Liver (tissue), 9 donors: ENCODE measurements around the gene TXNIP. TPM values are rescaled to one million over a fixed set of nuclear protein-coding genes. Genes with fewer than 3 reads are reported as not detected.

ENCODE experiments used
- DNase-seq: peaks from one replicate; pipeline ENCODE4 v3.0.0-alpha.2; 2017; ENCODE audit warnings: low spot score
- H3K27ac ChIP-seq, 2 donors: one replicate each; pipeline ENCODE4 v1.7.0; 2013; ENCODE audit warnings: inconsistent platforms in 2 of 2, low read length in 2 of 2, control low read depth in 1 of 2, low read depth in 1 of 2, mild to moderate bottlenecking in 1 of 2
- H3K27me3 ChIP-seq, 4 donors: one replicate each; pipeline versions ENCODE4 v1.6.1 to v1.7.0; 2013; ENCODE audit warnings: low read length in 3 of 4, inconsistent platforms in 1 of 4, mild to moderate bottlenecking in 1 of 4, moderate library complexity in 1 of 4; ENCODE audit not compliant: control insufficient read depth in 4 of 4, insufficient read depth in 4 of 4
- H3K36me3 ChIP-seq, 4 donors: one replicate each; pipeline versions ENCODE4 v1.6.1 to v1.7.0; 2013; ENCODE audit warnings: low read length in 3 of 4, mild to moderate bottlenecking in 3 of 4, low read depth in 1 of 4, moderate library complexity in 1 of 4; ENCODE audit not compliant: control insufficient read depth in 4 of 4, insufficient read depth in 3 of 4
- H3K4me1 ChIP-seq, 4 donors: one replicate each; pipeline versions ENCODE4 v1.6.1 to v1.7.0; 2013; ENCODE audit warnings: low read length in 3 of 4, mild to moderate bottlenecking in 3 of 4, moderate library complexity in 1 of 4; ENCODE audit not compliant: control insufficient read depth in 4 of 4, insufficient read depth in 4 of 4
- H3K4me3 ChIP-seq, 3 donors: one replicate each; pipeline versions ENCODE4 v1.6.1 to v1.7.0; 2013; ENCODE audit warnings: low read length in 3 of 3, control low read depth in 1 of 3, low read depth in 1 of 3, mild to moderate bottlenecking in 1 of 3
- H3K9ac ChIP-seq, 2 donors: one replicate each; pipeline ENCODE4 v1.7.0; 2013; ENCODE audit warnings: low read length in 2 of 2, mild to moderate bottlenecking in 2 of 2, moderate library complexity in 2 of 2, control low read depth in 1 of 2, low read depth in 1 of 2
- H3K9me3 ChIP-seq, 4 donors: one replicate each; pipeline versions ENCODE4 v1.6.1 to v1.7.0; 2013; ENCODE audit warnings: low read length in 3 of 4; ENCODE audit not compliant: control insufficient read depth in 4 of 4
- EGR1 ChIP-seq, 2 donors: IDR thresholded peaks; 2 replicates each; pipeline ENCODE4 v1.6.1; 2016 to 2018; ENCODE audit warnings: antibody characterized with exemption in 2 of 2, low read depth in 2 of 2
- FOXA1 ChIP-seq: IDR thresholded peaks from 2 replicates; pipeline ENCODE4 v1.6.1; 2016; ENCODE audit warnings: antibody characterized with exemption
- GABPA ChIP-seq, 2 donors: IDR thresholded peaks in 1 of 2; conservative IDR thresholded peaks in 1 of 2; 2 replicates each; pipeline ENCODE4 v1.6.1; 2016; ENCODE audit warnings: antibody characterized with exemption in 2 of 2, mild to moderate bottlenecking in 1 of 2, moderate library complexity in 1 of 2
- HNF4A ChIP-seq, 2 donors: conservative IDR thresholded peaks; 2 replicates each; pipeline ENCODE4 v1.6.1; 2016; ENCODE audit warnings: antibody characterized with exemption in 2 of 2, mild to moderate bottlenecking in 2 of 2
- HNF4G ChIP-seq: IDR thresholded peaks from 2 replicates; pipeline ENCODE4 v1.6.1; 2016; ENCODE audit warnings: antibody characterized with exemption
- JUND ChIP-seq, 2 donors: IDR thresholded peaks; 2 replicates each; pipeline ENCODE4 v1.6.1; 2016; ENCODE audit warnings: antibody characterized with exemption in 2 of 2
- NR2F2 ChIP-seq: IDR thresholded peaks from 2 replicates; pipeline ENCODE4 v1.6.1; 2016; ENCODE audit warnings: antibody characterized with exemption
- RAD21 ChIP-seq, 2 donors: IDR thresholded peaks; 2 replicates each; pipeline ENCODE4 v1.6.1; 2016; ENCODE audit warnings: antibody characterized with exemption in 2 of 2, mild to moderate bottlenecking in 2 of 2
- RXRA ChIP-seq, 2 donors: IDR thresholded peaks; 2 replicates each; pipeline ENCODE4 v1.6.1; 2017 to 2018; ENCODE audit warnings: antibody characterized with exemption in 2 of 2, mild to moderate bottlenecking in 1 of 2
- SP1 ChIP-seq: IDR thresholded peaks from 2 replicates; pipeline ENCODE4 v1.6.1; 2018; ENCODE audit warnings: antibody characterized with exemption, mild to moderate bottlenecking
- TAF1 ChIP-seq: conservative IDR thresholded peaks from 2 replicates; pipeline ENCODE4 v1.6.1; 2016; ENCODE audit warnings: antibody characterized with exemption, mild to moderate bottlenecking
- YY1 ChIP-seq: IDR thresholded peaks from 2 replicates; pipeline ENCODE4 v1.6.1; 2016; ENCODE audit warnings: antibody characterized with exemption, mild to moderate bottlenecking
- WGBS: extraction: QIAGEN DNeasy Blood & Tissue Kit; methylation state at CpG from one replicate; pipeline ENCODE4 v1.1.7; 2013; 5-methylcytosine and 5-hydroxymethylcytosine counted together
- polyA plus RNA-seq, 2 donors: library from polyadenylated mRNA; stranded (reverse) in 1 of 2; unstranded in 1 of 2; fragments of 200-250 nt in 1 of 2; fragments of >200 nt in 1 of 2; fragmentation: Nextera tagmentation in 1 of 2; extraction: Ambion mirVana in 1 of 2; gene quantifications; one replicate each; pipeline versions ENCODE4 v1.2.1 to v1.2.3, GENCODE V29; 2013 to 2015
- total RNA-seq, 2 donors: library from RNA; depleted of rRNA; stranded (reverse); fragments of >200 nt; gene quantifications; one replicate each; pipeline ENCODE4 v1.2.3, GENCODE V29; 2014
- TF ChIP-seq, protein P1 (sequence below): IDR thresholded peaks from 2 replicates; pipeline ENCODE4 v1.6.1; 2016; ENCODE audit warnings: antibody characterized with exemption, mild to moderate bottlenecking
- TF ChIP-seq, protein P2 (sequence below): IDR thresholded peaks from 2 replicates; pipeline ENCODE4 v1.6.1; 2016; ENCODE audit warnings: antibody characterized with exemption
- TF ChIP-seq, protein P3 (sequence below): IDR thresholded peaks from 2 replicates; pipeline ENCODE4 v1.6.1; 2016; ENCODE audit warnings: antibody characterized with exemption
- TF ChIP-seq, protein P4 (sequence below): fragments of 150-350 bp; IDR thresholded peaks from 2 replicates; pipeline ENCODE4 v1.5.1; 2017; ENCODE audit warnings: improper control_type of control experiment, low read depth, low read length; ENCODE audit not compliant: missing input control
- TF ChIP-seq, protein P5 (sequence below): IDR thresholded peaks from 2 replicates; pipeline ENCODE4 v1.6.1; 2016; ENCODE audit warnings: antibody characterized with exemption
- donor health status: healthy.
- donor health status: healthy.
- donor health status: healthy.
- donor health status: healthy.
- donor health status: healthy.

TXNIP gene
- total and polyA plus RNA-seq, 4 donors: 53.8 to 223 (median 92.0) TPM

DNA sequence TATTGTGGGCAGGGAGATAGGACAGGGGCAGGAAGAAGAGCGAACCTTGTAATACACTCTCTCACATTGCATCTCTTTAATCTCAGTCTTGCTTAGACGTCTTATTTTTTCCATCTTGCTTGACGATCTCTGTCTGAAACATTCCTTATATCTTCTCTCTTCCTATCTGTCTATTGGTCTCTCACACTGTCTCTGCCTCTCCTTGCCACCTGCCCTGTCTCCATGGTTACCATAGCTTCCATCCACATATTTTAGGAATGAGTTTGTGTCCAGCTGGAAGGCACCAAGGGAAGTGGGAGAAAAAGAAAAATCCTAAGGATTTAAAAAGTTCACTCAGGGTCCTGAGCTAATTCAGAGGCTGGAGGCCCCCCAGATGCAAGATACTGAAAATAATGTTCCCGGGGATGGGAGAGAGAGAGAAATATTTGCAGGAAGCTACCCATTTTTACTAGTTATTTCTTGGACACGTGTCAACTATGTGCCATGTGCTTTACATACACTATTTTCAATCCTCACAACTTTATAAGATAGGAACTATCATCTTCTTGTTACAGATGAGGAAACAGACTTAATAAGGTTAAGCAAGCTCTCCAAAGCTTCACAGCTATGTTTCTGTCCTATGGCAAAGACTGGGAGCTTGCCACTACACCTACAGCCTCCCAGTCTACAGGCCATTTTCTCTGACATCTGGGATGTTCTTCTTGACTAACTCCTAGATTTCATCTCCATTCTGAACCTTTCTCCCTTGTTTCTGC lies 32.9 kb downstream of the TXNIP start:
- Histone ChIP-seq H3K27me3 (no peaks in the 10 kb centered on the region), H3K36me3 (no peaks in the 10 kb centered on the region), H3K4me3 (peak overlapping the region in 2 of 3 donors; percentile 64 to 92), H3K9ac (peak overlapping the region in 1 of 2 donors; percentile 93), H3K4me1 (peaks cover 8 to 53% (median 35%) of the 10 kb centered on the region in 4 donors), H3K27ac (peak overlapping the region; percentile 77 to 81), H3K9me3 (peaks cover 0 to 3% (median under 1%) of the 10 kb centered on the region in 4 donors)
- DNase-seq: no peak
- no peak for TF ChIP-seq RAD21 (IDR thresholded peaks at IDR 0.05)
- TF ChIP-seq TAF1: no peak
- TF ChIP-seq EGR1 (IDR thresholded peaks at IDR 0.05; ENCODE audit: low read depth in 2 of 2): no peak
- no peak for TF ChIP-seq JUND (IDR thresholded peaks at IDR 0.05)
- TF ChIP-seq SP1: no peak
- TF ChIP-seq, protein P1, sequence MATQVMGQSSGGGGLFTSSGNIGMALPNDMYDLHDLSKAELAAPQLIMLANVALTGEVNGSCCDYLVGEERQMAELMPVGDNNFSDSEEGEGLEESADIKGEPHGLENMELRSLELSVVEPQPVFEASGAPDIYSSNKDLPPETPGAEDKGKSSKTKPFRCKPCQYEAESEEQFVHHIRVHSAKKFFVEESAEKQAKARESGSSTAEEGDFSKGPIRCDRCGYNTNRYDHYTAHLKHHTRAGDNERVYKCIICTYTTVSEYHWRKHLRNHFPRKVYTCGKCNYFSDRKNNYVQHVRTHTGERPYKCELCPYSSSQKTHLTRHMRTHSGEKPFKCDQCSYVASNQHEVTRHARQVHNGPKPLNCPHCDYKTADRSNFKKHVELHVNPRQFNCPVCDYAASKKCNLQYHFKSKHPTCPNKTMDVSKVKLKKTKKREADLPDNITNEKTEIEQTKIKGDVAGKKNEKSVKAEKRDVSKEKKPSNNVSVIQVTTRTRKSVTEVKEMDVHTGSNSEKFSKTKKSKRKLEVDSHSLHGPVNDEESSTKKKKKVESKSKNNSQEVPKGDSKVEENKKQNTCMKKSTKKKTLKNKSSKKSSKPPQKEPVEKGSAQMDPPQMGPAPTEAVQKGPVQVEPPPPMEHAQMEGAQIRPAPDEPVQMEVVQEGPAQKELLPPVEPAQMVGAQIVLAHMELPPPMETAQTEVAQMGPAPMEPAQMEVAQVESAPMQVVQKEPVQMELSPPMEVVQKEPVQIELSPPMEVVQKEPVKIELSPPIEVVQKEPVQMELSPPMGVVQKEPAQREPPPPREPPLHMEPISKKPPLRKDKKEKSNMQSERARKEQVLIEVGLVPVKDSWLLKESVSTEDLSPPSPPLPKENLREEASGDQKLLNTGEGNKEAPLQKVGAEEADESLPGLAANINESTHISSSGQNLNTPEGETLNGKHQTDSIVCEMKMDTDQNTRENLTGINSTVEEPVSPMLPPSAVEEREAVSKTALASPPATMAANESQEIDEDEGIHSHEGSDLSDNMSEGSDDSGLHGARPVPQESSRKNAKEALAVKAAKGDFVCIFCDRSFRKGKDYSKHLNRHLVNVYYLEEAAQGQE: no peak
- no peak for TF ChIP-seq FOXA1
- TF ChIP-seq, protein P2, sequence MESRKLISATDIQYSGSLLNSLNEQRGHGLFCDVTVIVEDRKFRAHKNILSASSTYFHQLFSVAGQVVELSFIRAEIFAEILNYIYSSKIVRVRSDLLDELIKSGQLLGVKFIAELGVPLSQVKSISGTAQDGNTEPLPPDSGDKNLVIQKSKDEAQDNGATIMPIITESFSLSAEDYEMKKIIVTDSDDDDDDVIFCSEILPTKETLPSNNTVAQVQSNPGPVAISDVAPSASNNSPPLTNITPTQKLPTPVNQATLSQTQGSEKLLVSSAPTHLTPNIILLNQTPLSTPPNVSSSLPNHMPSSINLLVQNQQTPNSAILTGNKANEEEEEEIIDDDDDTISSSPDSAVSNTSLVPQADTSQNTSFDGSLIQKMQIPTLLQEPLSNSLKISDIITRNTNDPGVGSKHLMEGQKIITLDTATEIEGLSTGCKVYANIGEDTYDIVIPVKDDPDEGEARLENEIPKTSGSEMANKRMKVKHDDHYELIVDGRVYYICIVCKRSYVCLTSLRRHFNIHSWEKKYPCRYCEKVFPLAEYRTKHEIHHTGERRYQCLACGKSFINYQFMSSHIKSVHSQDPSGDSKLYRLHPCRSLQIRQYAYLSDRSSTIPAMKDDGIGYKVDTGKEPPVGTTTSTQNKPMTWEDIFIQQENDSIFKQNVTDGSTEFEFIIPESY: no peak
- TF ChIP-seq, protein P3, sequence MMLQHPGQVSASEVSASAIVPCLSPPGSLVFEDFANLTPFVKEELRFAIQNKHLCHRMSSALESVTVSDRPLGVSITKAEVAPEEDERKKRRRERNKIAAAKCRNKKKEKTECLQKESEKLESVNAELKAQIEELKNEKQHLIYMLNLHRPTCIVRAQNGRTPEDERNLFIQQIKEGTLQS: no peak
- no peak for TF ChIP-seq RXRA (IDR thresholded peaks at IDR 0.05)
- TF ChIP-seq, protein P4, sequence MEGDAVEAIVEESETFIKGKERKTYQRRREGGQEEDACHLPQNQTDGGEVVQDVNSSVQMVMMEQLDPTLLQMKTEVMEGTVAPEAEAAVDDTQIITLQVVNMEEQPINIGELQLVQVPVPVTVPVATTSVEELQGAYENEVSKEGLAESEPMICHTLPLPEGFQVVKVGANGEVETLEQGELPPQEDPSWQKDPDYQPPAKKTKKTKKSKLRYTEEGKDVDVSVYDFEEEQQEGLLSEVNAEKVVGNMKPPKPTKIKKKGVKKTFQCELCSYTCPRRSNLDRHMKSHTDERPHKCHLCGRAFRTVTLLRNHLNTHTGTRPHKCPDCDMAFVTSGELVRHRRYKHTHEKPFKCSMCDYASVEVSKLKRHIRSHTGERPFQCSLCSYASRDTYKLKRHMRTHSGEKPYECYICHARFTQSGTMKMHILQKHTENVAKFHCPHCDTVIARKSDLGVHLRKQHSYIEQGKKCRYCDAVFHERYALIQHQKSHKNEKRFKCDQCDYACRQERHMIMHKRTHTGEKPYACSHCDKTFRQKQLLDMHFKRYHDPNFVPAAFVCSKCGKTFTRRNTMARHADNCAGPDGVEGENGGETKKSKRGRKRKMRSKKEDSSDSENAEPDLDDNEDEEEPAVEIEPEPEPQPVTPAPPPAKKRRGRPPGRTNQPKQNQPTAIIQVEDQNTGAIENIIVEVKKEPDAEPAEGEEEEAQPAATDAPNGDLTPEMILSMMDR: no peak
- TF ChIP-seq YY1: no peak
- TF ChIP-seq, protein P5, sequence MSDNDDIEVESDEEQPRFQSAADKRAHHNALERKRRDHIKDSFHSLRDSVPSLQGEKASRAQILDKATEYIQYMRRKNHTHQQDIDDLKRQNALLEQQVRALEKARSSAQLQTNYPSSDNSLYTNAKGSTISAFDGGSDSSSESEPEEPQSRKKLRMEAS: no peak
- no peak for TF ChIP-seq HNF4G
- TF ChIP-seq NR2F2: no peak
- TF ChIP-seq GABPA (IDR thresholded peaks at IDR 0.05 in 1 of 2, conservative IDR thresholded peaks at IDR 0.05 in 1 of 2): no peak
- no peak for TF ChIP-seq HNF4A (conservative IDR thresholded peaks at IDR 0.05)
- WGBS: 73% methylated on average over 5 of the region's 5 CpGs
